Brain pericyte (primary cell): ENCODE data around the gene C1QTNF4.
"Not testable (repeated sequence)": the region's sequence is repeated elsewhere in the genome, so short reads cannot be mapped to it uniquely, and the experiment has no call there.

Experiments
- DNase-seq: peaks from one replicate; pipeline ENCODE4 v3.0.0-alpha.2; 2012; ENCODE audit warnings: low read depth, low spot score

Gene C1QTNF4

DNA sequence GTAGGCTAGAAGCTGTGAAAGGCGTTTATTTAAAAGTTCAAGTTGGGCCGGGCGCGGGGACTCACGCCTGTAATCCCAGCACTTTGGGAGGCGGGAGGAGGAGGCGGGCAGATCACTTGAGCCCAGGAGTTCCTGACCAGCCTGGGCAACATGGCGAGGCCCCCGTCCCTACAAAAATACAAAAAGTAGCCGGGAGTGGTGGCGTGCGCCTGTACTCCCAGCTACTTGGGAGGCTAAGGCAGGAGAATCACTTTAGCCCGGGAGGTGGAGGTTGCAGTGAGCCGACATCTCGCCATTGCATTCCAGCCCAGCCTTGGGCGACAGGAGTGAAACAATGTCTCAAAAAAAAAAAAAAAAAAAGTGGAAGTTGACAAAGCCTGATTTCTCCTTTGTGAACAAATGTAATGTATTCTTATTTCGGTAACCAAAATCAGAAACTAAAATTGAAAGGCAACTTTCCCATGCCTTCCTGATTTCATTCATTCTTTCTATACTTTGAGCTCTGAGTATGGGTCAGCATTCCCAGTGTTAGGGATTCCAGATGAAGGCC is 28.0 kb downstream of the C1QTNF4 start:
- no peak for DNase-seq

DNA sequence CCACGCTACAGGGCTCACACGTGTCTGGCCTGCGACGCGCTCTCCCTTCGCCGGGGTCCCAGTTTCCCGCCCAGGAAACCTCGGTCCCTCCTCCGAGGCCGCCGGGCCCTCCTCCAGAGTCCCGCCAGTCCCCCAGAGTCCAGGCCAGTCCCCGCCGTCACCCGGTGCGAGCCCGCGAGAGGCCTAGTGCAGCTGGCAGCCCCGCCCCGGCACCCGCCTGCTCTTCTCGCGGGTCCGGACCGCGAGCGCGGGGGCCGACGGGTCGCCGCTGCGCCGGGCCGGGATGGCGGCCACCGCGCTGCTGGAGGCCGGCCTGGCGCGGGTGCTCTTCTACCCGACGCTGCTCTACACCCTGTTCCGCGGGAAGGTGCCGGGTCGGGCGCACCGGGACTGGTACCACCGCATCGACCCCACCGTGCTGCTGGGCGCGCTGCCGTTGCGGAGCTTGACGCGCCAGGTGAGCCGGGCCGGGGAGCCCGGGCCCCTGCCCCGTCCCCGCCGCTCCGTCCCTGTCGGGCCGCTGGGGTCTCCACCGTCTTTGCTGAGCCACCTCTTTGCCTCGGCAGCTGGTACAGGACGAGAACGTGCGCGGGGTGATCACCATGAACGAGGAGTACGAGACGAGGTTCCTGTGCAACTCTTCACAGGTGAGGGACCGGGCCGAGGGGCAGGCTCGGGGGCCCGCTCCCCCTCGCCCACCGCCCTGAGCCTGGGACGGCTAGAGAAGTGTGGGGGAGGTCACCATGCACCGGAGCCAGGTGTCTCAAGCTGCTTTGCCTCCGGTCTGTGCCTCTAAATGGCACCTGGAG is 28.7 kb downstream of the C1QTNF4 start, which contains the start of gene PTPMT1:
PTPMT1 (plus strand) TSS at position 260 of the 809 bp plus-strand sequence; CDS start at position 284, 24 bp downstream.
- no peak for DNase-seq

DNA sequence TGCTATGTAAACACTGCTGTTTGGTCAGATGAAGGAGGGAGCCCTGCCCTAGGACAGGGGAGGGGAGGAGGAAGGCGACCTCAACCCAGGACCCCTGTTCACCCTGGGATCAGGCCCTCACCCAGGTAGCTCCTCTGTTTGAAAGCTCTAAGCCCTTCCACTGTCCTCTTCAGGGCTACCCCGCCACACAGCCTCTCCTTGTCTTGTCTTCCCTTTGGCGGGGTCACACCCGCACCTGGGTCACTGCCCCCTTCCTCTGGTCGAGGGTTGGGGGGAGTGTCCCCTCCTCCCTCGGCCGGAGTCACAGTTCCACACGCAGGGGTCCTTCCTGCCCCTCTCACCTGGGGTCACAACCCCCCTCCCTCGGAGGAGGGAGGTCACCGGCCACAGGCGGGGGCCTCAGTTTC is 29.3 kb downstream of the C1QTNF4 start:
- no peak for DNase-seq

DNA sequence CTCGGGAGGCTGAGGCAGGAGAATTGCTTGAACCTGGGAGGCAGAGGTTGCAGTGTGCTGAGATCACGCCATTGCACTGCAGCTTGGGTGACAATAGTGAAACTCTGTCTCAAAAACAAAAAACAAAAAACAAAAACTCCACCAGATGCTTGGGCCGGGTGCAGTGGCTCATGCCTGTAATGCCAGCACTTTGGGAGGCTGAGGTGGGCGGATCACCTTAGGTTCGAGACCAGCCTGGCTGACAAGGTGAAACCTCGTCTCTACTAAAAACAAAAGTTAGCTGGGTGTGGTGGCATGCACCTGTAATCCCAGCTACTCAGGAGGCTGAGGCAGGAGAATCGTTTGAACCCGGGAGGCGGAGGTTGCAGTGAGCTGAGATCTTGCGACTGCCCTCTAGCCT is 29.8 kb downstream of the C1QTNF4 start:
- DNase-seq, result not testable (repeated sequence)

DNA sequence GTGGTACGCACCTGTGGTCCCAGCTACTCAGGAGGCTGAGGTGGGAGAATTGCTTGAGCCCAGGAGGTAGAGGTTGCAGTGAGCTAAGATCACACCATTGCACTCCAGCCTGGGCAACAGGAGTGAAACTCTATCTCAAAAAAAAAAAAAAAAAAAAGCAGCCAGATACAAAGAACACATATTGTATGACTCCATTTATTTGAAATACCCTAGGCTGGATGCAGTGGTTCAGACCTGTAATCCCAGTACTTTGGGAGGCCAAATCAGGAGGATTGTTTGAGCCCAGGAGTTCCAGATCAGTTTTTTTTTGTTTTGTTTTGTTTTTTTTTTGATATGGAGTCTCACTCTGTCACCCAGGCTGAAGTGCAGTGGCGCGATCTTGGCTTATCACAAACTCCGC is 31.8 kb downstream of the C1QTNF4 start:
- DNase-seq, result not testable (repeated sequence)

DNA sequence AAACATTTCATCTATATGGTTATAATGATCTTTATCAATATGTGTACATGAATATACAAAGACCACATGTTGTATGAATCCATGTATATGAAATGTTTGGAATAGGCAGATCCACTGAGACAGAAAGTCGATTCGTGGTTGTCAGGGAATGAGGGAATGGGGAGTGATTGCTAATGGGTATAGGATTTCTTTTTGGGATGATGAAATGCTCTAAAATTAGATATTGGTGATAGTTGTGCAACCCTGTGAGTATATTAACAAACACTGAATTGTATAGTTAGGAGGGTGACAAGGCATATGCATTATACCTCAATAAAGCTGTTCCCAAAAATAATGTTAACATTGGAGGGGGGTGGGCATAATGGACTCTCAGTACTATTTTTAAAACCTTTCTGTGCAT is 33.8 kb downstream of the C1QTNF4 start:
- DNase-seq, result no peak

DNA sequence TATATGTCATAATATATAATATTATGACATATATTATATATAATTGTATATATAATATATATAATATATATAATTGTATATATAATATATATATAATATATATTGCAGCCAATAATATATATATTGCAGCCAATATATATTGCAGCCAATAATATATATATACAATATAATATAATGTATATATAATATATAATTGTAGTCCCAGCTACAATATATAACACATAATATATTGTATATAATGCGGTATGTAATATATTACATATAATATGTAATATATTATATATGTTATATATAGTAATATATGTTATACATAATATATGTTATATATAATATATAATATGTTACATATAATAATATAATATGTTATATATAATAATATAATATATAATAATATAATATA is 35.5 kb downstream of the C1QTNF4 start:
- DNase-seq, result no peak

DNA sequence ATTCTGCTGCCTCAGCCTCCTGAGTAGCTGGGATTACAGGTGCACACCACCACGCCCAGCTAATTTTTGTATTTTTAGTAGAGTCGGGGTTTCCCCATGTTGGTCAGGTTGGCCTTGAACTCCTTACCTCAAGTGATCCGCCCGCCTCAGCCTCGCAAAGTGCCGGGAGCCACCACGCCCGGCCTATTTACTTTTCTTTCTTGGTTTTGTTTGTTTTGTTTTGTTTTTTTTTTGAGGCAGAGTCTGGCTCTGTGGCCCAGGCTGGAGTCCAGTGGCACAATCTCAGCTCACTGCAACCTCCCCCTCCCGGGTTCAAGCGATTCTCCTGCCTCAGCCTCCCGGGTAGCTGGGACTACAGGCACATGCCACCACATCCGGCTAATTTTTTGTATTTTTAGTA is 37.2 kb downstream of the C1QTNF4 start:
- DNase-seq, result not testable (repeated sequence)

DNA sequence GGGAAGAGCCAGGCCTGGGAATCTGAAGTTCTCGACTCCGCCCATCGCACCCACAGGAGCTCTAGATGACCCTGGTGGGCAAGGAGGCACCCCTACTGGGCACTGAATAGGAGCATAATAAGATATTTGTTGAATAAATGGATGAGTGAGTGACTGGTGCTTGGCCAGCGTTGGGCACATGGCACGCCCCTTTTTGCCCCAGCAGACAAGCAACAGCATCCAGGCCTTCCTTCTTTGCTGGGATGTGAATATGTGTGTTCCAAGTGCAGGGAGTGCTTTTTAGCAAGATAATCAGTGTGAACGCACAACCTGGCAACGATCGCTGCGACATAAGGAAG is 40.8 kb downstream of the C1QTNF4 start:
- DNase-seq, result no peak

DNA sequence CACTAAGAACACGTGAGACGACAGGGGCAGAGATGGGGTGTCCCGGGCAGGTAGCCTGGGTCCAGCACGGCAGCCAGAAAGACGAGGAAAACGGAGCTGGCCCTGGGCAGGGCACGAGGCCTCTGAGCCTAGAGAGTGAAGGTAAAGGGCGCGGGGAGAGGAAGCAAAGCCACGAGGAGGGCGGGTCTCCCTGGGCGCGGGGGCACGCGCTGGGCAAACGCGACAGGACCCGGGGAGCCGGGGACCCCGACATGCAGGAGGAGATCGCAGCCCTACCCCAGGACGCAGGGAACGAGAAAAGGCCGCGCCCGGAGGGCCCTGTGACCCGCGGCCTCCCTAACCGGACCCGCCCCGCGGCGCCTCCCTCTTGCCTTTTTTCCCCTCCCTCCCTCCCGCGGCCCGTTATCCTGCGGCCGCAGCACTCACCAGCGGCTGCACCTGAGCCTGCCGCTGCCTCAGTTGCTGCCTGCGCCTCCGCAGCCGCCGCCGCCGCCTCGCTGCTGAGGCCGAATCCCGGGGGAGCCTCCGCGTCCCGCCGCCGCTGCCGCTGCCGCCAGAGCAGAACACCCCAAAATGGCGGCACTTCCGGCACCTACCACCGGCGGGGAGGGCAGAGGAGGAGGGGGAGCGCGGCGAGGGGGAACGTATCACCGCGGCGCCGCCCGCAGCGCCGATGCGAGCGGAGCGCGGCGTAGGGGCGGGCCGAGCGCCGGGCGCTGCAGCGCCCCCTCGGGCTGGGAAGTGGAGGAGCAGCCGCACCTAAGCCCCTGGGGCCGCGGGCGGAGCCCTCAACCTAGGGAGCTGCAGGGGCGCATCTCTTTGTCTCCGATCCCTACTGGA is 41.4 kb downstream of the C1QTNF4 start, which contains the start of gene CELF1:
CELF1 (minus strand) TSS at position 567 of the 840 bp plus-strand sequence. CDS start 53,609 bp downstream, outside the sequence.
- peak; percentile 43 for DNase-seq

DNA sequence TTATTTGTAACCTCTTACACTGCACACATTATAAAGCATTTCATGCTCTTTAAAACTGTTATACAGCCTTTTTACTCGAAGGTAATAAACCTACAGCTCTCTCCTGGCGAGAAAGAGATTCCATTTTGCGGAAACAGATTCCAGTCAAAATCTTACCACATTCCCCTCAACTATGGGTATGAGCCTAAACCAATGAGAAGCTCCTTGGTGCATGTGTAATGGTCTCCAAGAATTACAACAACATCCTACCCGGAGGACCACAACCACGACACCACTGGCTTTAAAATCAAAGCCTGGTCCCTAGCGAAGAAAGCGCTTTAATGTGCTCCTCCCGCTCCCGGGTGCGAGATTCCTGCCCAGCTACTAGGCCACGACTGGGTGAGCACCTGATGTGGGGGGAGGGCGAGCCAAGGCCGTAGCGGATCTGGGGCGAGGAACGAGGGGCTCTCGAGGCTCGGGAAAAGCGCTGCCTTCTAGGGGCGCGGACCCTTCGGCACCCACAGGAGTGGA is 42.1 kb downstream of the C1QTNF4 start:
- no peak for DNase-seq

DNA sequence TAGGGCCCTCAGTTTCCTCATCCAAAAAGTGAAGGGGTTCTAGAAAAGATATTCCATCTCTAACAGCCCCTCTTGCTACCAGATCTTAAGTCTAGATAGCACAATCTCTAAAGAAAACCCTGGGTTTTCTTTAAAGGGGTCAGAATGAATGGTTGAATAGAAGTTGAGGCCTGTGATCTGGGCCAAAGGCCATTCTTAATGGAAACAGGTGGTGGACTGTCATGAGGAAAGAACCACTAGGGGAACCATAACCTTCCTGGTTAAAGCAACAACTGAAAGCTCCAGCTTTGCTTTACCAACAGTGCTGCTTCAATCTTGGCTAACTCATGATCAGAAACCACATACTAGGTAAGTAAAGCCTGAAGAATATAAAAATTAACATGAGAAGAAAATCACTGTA is 43.1 kb downstream of the C1QTNF4 start:
- no peak for DNase-seq

DNA sequence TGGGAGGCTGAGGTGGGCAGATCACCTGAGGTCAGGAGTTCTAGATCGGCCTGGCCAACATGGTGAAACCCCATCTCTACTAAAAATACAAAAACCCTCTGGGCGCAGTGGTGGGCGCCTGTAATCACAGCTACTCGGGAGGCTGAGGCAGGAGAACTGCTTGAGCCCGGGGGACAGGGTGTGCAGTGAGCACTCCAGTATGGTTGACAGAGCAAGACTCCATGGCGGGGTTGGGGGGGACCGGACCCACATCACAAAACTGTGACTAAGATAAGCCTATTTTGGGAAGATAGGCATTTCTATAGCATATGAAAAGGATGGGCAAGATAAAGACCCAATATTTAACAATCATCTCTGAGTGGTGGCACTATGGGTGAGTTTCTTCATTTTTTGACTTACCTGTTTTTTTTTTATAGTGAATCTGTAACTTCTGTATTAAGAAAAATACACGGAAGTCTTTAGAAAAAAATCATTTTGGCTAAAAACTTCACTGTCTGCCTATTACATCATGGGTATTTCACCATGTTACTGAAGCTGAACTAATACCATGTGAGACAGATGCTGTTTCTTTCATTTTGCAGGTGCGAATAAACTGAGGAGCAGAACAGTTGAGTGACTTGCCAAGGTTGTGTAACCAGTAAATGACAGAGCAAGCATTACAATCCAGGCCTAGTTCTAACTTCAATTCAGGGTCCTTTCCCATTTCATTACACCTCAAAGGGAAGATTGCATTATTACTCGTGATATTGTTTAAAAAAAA is 43.7 kb downstream of the C1QTNF4 start:
- DNase-seq, result no peak

DNA sequence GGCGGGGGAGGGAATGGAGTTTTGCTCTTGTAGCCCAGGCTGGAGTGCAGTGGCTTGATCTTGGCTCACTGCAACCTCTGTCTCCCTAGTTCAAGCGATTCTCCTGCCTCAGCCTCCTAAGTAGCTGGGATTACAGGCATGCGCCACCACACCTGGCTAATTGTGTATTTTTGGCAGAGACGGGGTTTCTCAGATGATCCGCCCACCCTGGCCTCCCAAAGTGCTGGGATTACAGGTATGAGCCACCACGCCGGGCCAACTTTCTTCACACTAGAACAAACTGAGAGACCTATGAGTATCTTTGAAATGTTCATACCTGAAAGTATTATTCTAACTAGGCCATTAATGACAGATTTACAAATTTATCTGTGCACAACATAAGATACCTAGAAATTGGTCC is 47.9 kb downstream of the C1QTNF4 start:
- DNase-seq, result not testable (repeated sequence)

DNA sequence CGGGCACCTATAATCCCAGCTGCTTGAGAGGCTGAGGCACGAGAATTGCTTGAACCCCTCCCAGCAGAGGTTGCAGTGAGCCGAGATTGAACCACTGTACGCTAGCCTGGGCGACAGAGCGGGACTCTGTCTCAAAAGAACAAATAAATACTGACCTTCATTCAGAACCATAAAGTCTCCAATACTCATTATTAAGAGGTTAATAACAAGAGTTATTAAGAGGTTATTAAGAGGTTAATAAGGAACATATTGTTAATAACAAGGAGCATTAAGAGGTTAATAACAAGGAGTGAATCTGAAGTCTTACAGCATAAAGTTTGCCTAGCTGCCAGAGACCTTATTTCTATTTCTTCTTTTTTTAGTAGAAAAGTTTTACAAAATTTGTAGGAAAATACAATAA is 48.9 kb downstream of the C1QTNF4 start:
- no peak for DNase-seq

DNA sequence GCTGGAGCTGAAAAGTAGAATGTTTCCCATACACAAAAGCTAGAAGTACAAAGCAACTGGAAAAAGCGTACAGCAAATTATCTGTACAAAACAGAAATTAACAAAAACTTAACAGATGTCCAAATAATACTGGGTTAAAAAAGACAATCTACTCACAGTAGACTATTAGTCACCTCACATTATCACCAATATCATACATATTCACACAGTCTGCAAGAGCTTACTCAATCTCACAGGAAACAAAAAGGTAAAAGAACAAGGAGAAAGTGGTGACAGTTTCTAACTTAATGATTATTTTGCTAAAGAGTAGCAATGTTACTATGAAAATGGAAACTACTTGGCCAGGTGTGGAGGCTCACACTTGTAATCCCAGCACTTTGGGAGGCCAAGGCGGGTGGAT is 53.1 kb downstream of the C1QTNF4 start:
- DNase-seq, result no peak

DNA sequence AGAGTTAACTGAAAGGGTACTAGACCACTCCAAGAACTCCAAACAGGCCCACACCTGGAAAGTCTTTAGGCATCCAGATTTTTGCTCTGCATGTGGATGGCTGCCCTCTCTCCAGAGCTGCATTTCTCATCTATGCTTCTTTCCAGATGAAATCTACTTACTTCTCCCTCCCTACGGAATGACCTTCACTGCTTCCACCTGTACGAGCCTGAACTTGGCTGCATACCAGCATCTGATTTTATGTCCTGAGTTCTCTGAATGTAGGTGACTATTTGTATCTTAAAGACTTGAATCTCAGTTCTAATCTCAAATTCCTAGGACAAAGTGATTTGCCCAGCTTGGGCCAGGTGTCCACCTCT is 54.6 kb downstream of the C1QTNF4 start:
- no peak for DNase-seq
